SH-SY5Y (cell line): ENCODE results near the gene CCNYL1.

Experiments used
- GATA2 ChIP-seq: IDR thresholded peaks from 2 replicates; pipeline ENCODE4 v1.6.1; 2011; ENCODE audit warnings: mild to moderate bottlenecking, low read depth, low read length
- GATA3 ChIP-seq: IDR thresholded peaks from 2 replicates; pipeline ENCODE4 v1.6.1; 2011; ENCODE audit warnings: low read depth, mild to moderate bottlenecking, low read length, moderate library complexity

CCNYL1 gene

GRCh38 chr2:207692206-207693065 lies 19.0 kb upstream of the CCNYL1 start:
- TF ChIP-seq GATA3 = no peak

- TF ChIP-seq GATA2 (no peak), GATA3 (no peak)
Observed at GRCh38 chr2:207693641-207694249, 17.7 kb upstream of the CCNYL1 start.

DNA sequence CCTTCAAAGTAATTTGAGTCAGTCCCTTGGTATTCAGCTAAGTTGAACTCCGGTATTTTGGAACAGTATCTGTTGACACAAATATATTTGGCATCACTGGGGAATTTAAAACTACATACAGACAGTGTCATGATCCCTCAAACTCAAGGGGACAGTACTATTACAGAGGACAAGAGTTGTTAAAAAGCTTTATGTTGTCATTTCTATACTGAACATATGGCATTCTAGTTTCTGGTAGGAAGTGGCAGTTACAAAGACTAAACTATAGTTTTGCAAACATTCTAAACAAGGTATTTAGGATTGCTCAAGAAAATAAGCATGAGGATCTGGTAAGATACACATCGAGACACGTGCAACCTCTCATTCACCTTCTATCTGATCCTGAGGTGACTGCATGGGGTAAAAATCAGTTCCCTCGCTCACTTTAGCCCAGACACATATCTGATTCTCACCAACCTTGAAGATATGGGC lies 16.6 kb upstream of the CCNYL1 start:
- TF ChIP-seq GATA3 = no peak
- no peak for TF ChIP-seq GATA2

DNA sequence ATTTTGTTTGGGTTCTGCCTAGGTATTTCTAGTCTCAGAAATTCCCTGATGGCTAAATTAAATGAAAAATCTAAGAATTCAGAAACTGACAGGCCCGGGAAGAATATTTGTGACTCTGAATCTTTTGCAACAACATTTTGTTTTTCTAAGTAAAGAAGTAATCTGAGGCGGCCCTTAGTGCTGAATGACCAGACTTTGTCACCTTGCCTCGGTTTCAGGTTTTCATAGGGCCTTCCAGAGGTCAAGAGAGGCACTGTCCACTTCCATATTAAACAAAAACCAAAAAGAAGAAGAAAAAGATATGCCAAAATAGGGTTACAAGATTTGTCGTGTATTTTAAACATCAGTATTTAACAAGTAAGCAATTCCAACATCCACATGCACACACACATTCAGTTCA lies 16.1 kb upstream of the CCNYL1 start:
- no peak for TF ChIP-seq GATA3
- TF ChIP-seq GATA2 = no peak

DNA sequence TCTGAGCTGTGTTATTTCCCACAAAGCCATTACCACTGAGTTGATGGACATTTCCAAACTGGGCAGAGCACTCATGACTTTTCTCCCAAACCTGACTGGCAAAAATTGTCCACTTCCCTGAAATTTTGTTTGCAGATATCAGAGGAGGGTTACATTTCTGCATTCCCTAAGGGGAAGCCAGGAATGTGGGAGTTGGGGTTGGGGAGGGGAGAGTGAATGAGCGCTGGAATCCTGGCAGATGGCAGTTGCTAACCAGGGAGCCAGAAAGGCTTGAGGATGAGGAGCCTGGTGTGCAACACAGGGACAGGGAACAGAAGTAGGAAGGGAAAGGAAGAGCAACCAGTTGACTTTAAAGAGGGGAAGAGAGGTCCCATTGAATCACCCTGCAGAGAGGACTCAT lies 14.0 kb upstream of the CCNYL1 start:
- no peak for TF ChIP-seq GATA3
- TF ChIP-seq GATA2 = no peak

DNA sequence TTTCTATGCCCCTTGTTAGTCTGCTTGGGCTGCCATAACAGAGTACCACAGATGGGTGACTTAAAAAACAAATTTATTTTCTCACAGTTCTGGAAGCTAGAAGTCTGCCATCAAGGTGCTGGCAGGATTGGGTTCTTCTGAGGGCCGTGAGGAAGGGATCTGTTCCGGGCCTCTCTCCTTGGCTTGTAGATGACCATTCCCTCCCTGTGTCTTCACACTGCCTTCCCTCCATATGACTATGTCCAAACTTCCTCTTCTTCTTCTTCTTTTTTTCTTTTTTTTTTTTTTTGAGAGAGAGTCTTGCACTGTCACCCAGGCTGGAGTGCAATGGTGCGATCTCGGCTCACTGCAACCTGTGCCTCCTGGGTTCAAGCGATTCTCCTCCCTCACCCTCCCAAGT lies 13.1 kb upstream of the CCNYL1 start:
- TF ChIP-seq GATA3 = no peak
- TF ChIP-seq GATA2 = no peak

DNA sequence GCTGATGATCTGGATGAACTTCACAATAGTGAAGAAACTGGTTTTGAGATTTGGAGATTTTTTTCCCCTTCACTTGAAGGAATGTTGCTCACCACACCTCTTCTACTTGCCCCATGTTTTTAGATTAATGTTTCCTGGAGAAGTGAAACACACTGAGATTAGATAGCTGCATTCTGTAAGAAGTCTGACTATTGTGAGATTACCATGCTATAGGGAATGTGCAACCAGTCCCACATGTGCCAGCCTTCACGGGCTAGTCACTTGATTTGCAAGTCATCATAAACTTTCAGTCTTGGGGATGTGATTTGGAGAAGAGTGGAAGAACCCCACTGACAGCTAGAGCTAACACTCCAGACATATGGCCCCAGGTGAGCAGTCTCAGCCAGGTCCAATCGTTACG lies 7.4 kb upstream of the CCNYL1 start:
- TF ChIP-seq GATA2 (no peak), GATA3 (no peak)

- TF ChIP-seq GATA3 (no peak), GATA2 (no peak)
Observed at GRCh38 chr2:207704671-207705070, 6.8 kb upstream of the CCNYL1 start.

GRCh38 chr2:207706936-207707860 lies 4.2 kb upstream of the CCNYL1 start:
- TF ChIP-seq GATA3 (no peak), GATA2 (no peak)

DNA sequence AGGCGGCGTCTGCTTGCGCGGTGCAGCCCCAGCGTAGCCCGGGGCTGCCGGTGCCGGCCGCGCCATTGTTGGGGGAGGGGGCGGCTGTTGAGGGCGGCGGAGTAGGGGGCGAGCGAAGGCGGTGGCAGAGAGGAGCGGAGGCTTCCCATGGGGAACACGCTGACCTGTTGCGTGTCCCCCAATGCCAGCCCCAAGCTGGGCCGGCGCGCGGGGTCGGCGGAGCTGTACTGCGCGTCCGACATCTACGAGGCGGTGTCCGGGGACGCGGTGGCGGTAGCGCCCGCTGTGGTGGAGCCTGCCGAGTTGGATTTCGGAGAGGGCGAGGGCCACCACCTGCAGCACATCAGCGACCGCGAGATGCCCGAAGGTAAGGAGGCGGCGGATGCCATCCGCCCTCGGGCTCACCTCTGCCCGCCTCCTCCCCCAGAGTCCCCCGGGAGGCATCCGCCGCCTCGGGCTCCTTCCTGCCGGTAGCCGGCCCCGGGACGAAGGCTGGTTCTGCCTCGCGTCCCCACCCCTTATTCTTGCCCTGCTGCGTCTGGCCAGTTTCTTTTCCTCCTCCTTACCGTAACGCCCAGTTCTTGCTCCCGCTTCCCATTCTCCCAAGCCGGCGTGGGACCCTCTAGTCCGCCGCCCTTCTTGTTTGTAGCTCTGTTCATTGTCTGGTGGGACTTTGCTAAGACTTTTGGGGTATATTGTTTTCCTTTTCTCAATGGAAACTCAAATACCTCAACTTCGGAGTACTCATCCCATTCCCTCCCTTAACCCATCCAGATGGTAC lies 500 bp downstream of the CCNYL1 start:
- TF ChIP-seq GATA3 (no peak), GATA2 (no peak)

- TF ChIP-seq GATA3 (no peak), GATA2 (no peak)
Observed at GRCh38 chr2:207716056-207716455, 4.6 kb downstream of the CCNYL1 start.

DNA sequence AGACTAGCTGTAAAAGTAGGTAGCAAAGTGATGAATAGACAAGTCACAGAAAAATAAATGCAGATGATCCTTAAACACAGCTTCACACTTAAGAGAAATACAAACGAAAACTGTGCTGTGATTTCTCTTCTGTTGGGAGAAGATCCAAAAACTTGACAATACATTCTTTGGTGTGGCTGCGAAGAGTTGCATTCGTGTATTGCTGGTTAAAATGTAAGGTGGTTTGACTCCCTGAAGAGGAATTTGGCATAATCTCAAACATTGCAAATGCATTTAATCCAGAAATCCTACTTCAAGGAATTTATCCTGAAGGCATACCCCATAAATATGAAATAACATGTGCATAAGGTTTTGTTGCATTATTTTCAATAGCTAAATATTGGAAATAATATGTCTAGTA lies 7.1 kb downstream of the CCNYL1 start:
- TF ChIP-seq GATA2 = no peak
- TF ChIP-seq GATA3 = no peak

DNA sequence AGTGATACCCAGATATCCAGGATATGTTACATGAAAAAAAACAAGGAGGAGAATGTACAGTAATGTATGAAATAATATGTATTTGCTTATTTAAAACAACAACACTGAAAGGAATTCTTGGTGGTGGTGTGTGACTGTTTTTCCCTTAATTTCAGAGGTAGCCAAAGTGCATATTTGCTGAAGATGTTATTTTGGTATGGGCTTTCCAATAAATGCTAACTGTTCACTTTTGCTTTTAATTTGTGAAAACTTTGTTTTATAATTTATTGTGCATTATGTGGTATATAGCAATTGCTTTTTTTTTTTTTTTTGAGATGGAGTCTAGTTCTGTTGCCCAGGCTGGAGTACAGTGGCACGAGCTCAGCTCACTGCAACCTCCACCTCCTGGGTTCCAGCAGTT lies 7.6 kb downstream of the CCNYL1 start:
- TF ChIP-seq GATA3 (no peak), GATA2 (no peak)
